Muscle of arm (tissue), 12 donors: ENCODE data around the gene DCDC2. TPM values are rescaled to one million over a fixed set of nuclear protein-coding genes. Genes with fewer than 3 reads are reported as not detected.
"Not testable (repeated sequence)": the region's sequence is repeated elsewhere in the genome, so short reads cannot be mapped to it uniquely, and the experiment has no call there.

ENCODE experiments used
- DNase-seq: peaks from one replicate; pipeline ENCODE4 v3.0.0-alpha.2; 2013
- polyA plus RNA-seq, 12 donors: library from polyadenylated mRNA; unstranded; fragments of 120-200 nt; gene quantifications; one replicate each; pipeline ENCODE4 v1.2.1, GENCODE V29; 2013; ENCODE audit not compliant: insufficient read length in 12 of 12

DCDC2 gene
- polyA plus RNA-seq, 12 donors = 0.05 to 0.78 (median 0.18) TPM; not detected in 2

GRCh38 chr6:24148154-24148570 lies 209.7 kb downstream of the DCDC2 start:
- DNase-seq = no peak

GRCh38 chr6:24147511-24148153 lies 210.2 kb downstream of the DCDC2 start:
- DNase-seq = no peak

GRCh38 chr6:24146871-24147270 lies 211.0 kb downstream of the DCDC2 start:
- DNase-seq = no peak

GRCh38 chr6:24145690-24146131 lies 212.1 kb downstream of the DCDC2 start:
- no peak for DNase-seq

- not testable (repeated sequence) for DNase-seq
These were observed 215.1 kb downstream of the DCDC2 start for GRCh38 chr6:24142733-24143132.

GRCh38 chr6:24140591-24140990 lies 217.3 kb downstream of the DCDC2 start:
- peak; percentile 93 for DNase-seq

GRCh38 chr6:24139639-24140038 lies 218.2 kb downstream of the DCDC2 start:
- no peak for DNase-seq

GRCh38 chr6:24139080-24139479 lies 218.8 kb downstream of the DCDC2 start:
- no peak for DNase-seq

- no peak for DNase-seq
These were observed 226.1 kb downstream of the DCDC2 start for GRCh38 chr6:24131751-24132150.

GRCh38 chr6:24127316-24127715 lies 230.5 kb downstream of the DCDC2 start:
- no peak for DNase-seq

- peak; percentile 86 for DNase-seq
These were observed 231.2 kb downstream of the DCDC2 start for GRCh38 chr6:24126586-24127192.

GRCh38 chr6:24125980-24126379 lies 231.9 kb downstream of the DCDC2 start, which contains the start of gene NRSN1:
Gene NRSN1, plus strand, starts transcription at chr6:24126215. Its CDS starts 8,113 bp downstream, at chr6:24134328.
- DNase-seq = no peak

GRCh38 chr6:24122139-24122538 lies 235.7 kb downstream of the DCDC2 start:
- DNase-seq = no peak

Other genes starting within 250 kb of the DCDC2 start
- under 1 TPM in 3 of 12 donors, not detected in 9; 0.12 to 0.17 (median 0.16) TPM for gene NRSN1, start 231.8 kb downstream of the DCDC2 start, polyA plus RNA-seq
- 10 to 100 TPM in 11 of 12 donors, not detected in 1; 13.0 to 27.3 (median 21.6) TPM for gene MRS2, start 44.9 kb upstream of the DCDC2 start, polyA plus RNA-seq
- gene GPLD1, start 131.5 kb upstream of the DCDC2 start, polyA plus RNA-seq = 1 to 10 TPM in 10 of 12 donors, not detected in 2; 1.4 to 3.5 (median 2.4) TPM
- 10 to 100 TPM in 5 of 12 donors, 1 to 10 TPM in 6, not detected in 1; 7.8 to 12.8 (median 9.9) TPM for gene ALDH5A1, start 136.9 kb upstream of the DCDC2 start, polyA plus RNA-seq